K562 (cell line): ENCODE data around the gene KLHL6. TPM values are rescaled to one million over a fixed set of nuclear protein-coding genes. Genes with fewer than 3 reads are reported as not detected.

Source experiments
- ATF1 ChIP-seq, 2 experiments: fragments of 450-650 bp in 1 of 2; IDR thresholded peaks; 2 replicates each; pipeline ENCODE4 v1.6.1; 2016; ENCODE audit warnings: missing compliant biosample characterization in 1 of 2, missing genetic modification characterization in 1 of 2
- BRD4 ChIP-seq: fragments of 200-600 bp; sonication (generic); IDR thresholded peaks from 2 replicates; pipeline ENCODE4 v1.6.1; 2017; ENCODE audit warnings: inconsistent platforms
- CAMTA2 ChIP-seq: fragments of 250-450 bp; sonication (Bioruptor Pico); conservative IDR thresholded peaks from 2 replicates; pipeline ENCODE4 v1.5.1; 2022
- CHAMP1 ChIP-seq: fragments of 450-650 bp; IDR thresholded peaks from 2 replicates; pipeline ENCODE4 v1.6.1; 2016; ENCODE audit warnings: mild to moderate bottlenecking
- CREM ChIP-seq: IDR thresholded peaks from 2 replicates; pipeline ENCODE4 v1.6.1; 2014; ENCODE audit warnings: antibody characterized with exemption, low read depth
- GABPA ChIP-seq: fragments of 200-800 bp; sonication (Bioruptor generic); conservative IDR thresholded peaks from 2 replicates; pipeline ENCODE4 v1.6.1; 2016; ENCODE audit warnings: low read depth, missing genetic modification characterization, missing compliant biosample characterization
- HNRNPLL ChIP-seq: fragments of 200-400 bp; formaldehyde crosslinking; IDR thresholded peaks from 2 replicates; pipeline ENCODE4 v1.6.1; 2017; ENCODE audit warnings: low read length, low read depth, mild to moderate bottlenecking; ENCODE audit not compliant: poor library complexity, severe bottlenecking
- NCOR1 ChIP-seq: fragments of 450-650 bp; IDR thresholded peaks from 2 replicates; pipeline ENCODE4 v1.6.1; 2016; ENCODE audit warnings: mild to moderate bottlenecking, moderate library complexity
- PHF20 ChIP-seq: fragments of 450-650 bp; IDR thresholded peaks from 2 replicates; pipeline ENCODE4 v1.6.1; 2018; ENCODE audit not compliant: partially characterized antibody
- PPARD ChIP-seq: fragments of 250-450 bp; sonication (Bioruptor Pico); IDR thresholded peaks from 2 replicates; pipeline ENCODE4 v1.8.0; 2022; ENCODE audit warnings: inconsistent platforms, mild to moderate bottlenecking, moderate library complexity
- RBM17 ChIP-seq: fragments of 200-400 bp; formaldehyde crosslinking; IDR thresholded peaks from 2 replicates; pipeline ENCODE4 v1.6.1; 2017; ENCODE audit warnings: low read depth, mild to moderate bottlenecking, low read length, borderline replicate concordance
- SIRT6 ChIP-seq: IDR thresholded peaks from one replicate; pipeline ENCODE4 v1.6.1; 2012; ENCODE audit warnings: low read depth, mild to moderate bottlenecking, control low read depth, inconsistent platforms, low read length, moderate library complexity
- SMARCB1 ChIP-seq: IDR thresholded peaks from 2 replicates; pipeline ENCODE4 v1.6.1; 2011; ENCODE audit warnings: improper control_type of control experiment, low read depth; ENCODE audit not compliant: insufficient read length
- SP1 ChIP-seq: sonication (generic); formaldehyde crosslinking; IDR thresholded peaks from 2 replicates; pipeline ENCODE4 v1.8.1; 2022; ENCODE audit warnings: mild to moderate bottlenecking, missing genetic modification reagents
- SPI1 ChIP-seq: IDR thresholded peaks from 2 replicates; pipeline ENCODE4 v1.6.1; 2011; ENCODE audit warnings: low read depth, low read length, control low read depth, borderline replicate concordance
- TFAP4 ChIP-seq: sonication (generic); formaldehyde crosslinking; IDR thresholded peaks from 2 replicates; pipeline ENCODE4 v1.8.0; 2022; ENCODE audit warnings: missing genetic modification reagents, mild to moderate bottlenecking, moderate library complexity, borderline replicate concordance
- ZNF143 ChIP-seq: sonication (generic); formaldehyde crosslinking; IDR thresholded peaks from 2 replicates; pipeline ENCODE4 v1.9.0; 2022; ENCODE audit warnings: mild to moderate bottlenecking, missing genetic modification reagents
- ZNF511 ChIP-seq: sonication (generic); formaldehyde crosslinking; IDR thresholded peaks from 2 replicates; pipeline ENCODE4 v1.8.0; 2022; ENCODE audit warnings: mild to moderate bottlenecking, missing genetic modification reagents
- polyA plus RNA-seq, 8 experiments: library from polyadenylated mRNA; depleted of rRNA in 4 of 8; stranded (reverse) in 5 of 8; unstranded in 3 of 8; fragments of >200 nt; fragmentation: Nextera tagmentation in 2 of 8; fragmentation: Illumina TruSeq in 1 of 8; extraction: Ambion mirVana in 2 of 8; extraction: Trizol in 1 of 8; gene quantifications; 2 replicates each; pipeline versions ENCODE4 v1.2.1 to v1.2.3, GENCODE V29; 2011 to 2014; ENCODE audit warnings: inconsistent platforms in 1 of 8, missing spikeins in 1 of 8
- total RNA-seq, 7 experiments: library from RNA; depleted of rRNA in 6 of 7; stranded (reverse); fragments of >200 nt in 6 of 7; fragmentation: Illumina TruSeq in 2 of 7; extraction: Trizol in 2 of 7; gene quantifications; 2 replicates each; pipeline versions ENCODE4 v1.2.1 to v1.2.3, GENCODE V29; 2011 to 2021; ENCODE audit warnings: low replicate concordance in 1 of 7

The KLHL6 gene
- total and polyA plus RNA-seq, 9 of the 15 experiments (the other 6 are each of a cell fraction or from before 2014, with no cell fraction given), result 0.18 to 2.1 (median 1.4) TPM

GRCh38 chr3:183513046-183513706 lies 42.3 kb downstream of the KLHL6 start (continued):
- TF ChIP-seq PPARD (CRISPR knock-in tag), result no peak
- TF ChIP-seq HNRNPLL, result no peak
- no peak for TF ChIP-seq BRD4
- TF ChIP-seq CAMTA2, result no peak
- no peak for TF ChIP-seq CHAMP1
- 0 out of 2 replicates have a peak, but pooled peaks have one; percentile 34 for TF ChIP-seq CREM
- no peak for TF ChIP-seq NCOR1
- TF ChIP-seq PHF20, result no peak
- TF ChIP-seq TFAP4 (CRISPR knock-in tag), result no peak
- no peak for TF ChIP-seq SIRT6
- no peak for TF ChIP-seq ZNF143
- peak; percentile 23; the same call in 1 of the 2 replicates for TF ChIP-seq GABPA
- TF ChIP-seq ZNF511 (CRISPR knock-in tag), result no peak
- TF ChIP-seq ATF1 (CRISPR knock-in tag; IDR thresholded peaks at IDR 0.05), result no peak
- TF ChIP-seq ATF1 (tag; IDR thresholded peaks at IDR 0.05), result 0 out of 2 replicates have a peak, but pooled peaks have one; percentile 12
- no peak for TF ChIP-seq SP1 (CRISPR knock-in tag)
- TF ChIP-seq SMARCB1, result no peak
- no peak for TF ChIP-seq RBM17
- no peak for TF ChIP-seq SPI1
